GM12878 (cell line): Measurements from ENCODE around the gene PIGQ.

Experiments
- EGR1 ChIP-seq, 2 experiments: IDR thresholded peaks; 1 replicate in 1 of 2; 2 replicates in 1 of 2; pipeline ENCODE4 v1.6.1; 2011 to 2012; ENCODE audit warnings: low read depth in 2 of 2, low read length in 2 of 2, borderline replicate concordance in 1 of 2, mild to moderate bottlenecking in 1 of 2, moderate library complexity in 1 of 2
- FOS ChIP-seq: IDR thresholded peaks from 3 replicates; pipeline ENCODE4 v1.6.1; 2011; ENCODE audit warnings: borderline replicate concordance; ENCODE audit not compliant: insufficient read length; ENCODE audit errors: extremely low read depth
- MTA2 ChIP-seq: fragments of 450-650 bp; IDR thresholded peaks from 2 replicates; pipeline ENCODE4 v1.6.1; 2016; ENCODE audit warnings: low read depth, mild to moderate bottlenecking, moderate library complexity
- POLR2A ChIP-seq: IDR thresholded peaks from 2 replicates; pipeline ENCODE4 v1.6.1; 2011; ENCODE audit warnings: low read depth, mild to moderate bottlenecking, low read length
- RCOR1 ChIP-seq: conservative IDR thresholded peaks from 2 replicates; pipeline ENCODE4 v1.6.1; 2012; ENCODE audit warnings: low read depth, low read length, improper control_type of control experiment
- SIN3A ChIP-seq: IDR thresholded peaks from 2 replicates; pipeline ENCODE4 v1.6.1; 2012; ENCODE audit warnings: low read depth, low read length, improper control_type of control experiment
- SP1 ChIP-seq: IDR thresholded peaks from one replicate; pipeline ENCODE4 v1.6.1; 2011; ENCODE audit warnings: low read depth, low read length
- TBL1XR1 ChIP-seq: IDR thresholded peaks from 2 replicates; pipeline ENCODE4 v1.6.1; 2012; ENCODE audit warnings: low read depth, low read length, improper control_type of control experiment
- TF ChIP-seq, protein P1 (sequence below), 3 experiments: IDR thresholded peaks in 2 of 3; conservative IDR thresholded peaks in 1 of 3; 2 replicates each; pipeline ENCODE4 v1.5.1; 2011; ENCODE audit warnings: low read depth in 3 of 3, low read length in 3 of 3, mild to moderate bottlenecking in 3 of 3, control low read depth in 2 of 3, moderate library complexity in 2 of 3, inconsistent platforms in 1 of 3, mixed read lengths in 1 of 3; ENCODE audit not compliant: control insufficient read depth in 2 of 3, insufficient read depth in 1 of 3; ENCODE audit errors: extremely low read depth in 1 of 3
- TF ChIP-seq, protein P2 (sequence below): IDR thresholded peaks from 2 replicates; pipeline ENCODE4 v1.6.1; 2012; ENCODE audit warnings: mild to moderate bottlenecking, low read depth, low read length

DNA sequence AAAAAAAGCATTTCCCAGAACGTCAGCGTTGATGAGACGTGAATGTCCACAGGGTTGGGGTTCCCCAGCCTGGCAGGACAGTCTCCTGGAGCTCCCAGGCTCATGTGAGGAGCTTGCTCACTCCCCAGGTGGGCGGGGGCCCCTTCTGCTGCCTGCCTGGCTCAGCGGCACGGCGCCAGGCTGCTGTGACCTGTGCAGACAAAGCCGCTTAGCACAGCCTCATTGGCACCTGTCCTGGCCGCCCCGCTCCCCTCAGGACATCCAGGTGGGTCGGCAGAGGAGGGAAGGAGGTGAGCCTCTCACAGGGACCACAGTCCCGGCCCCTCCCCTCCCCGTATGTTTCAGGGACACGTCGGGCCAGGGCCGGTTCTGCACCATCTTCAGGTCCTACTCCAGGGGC is 48.1 kb downstream of the PIGQ start:
- TF ChIP-seq SP1, result no peak
- no peak for TF ChIP-seq SIN3A
- TF ChIP-seq, protein P1, sequence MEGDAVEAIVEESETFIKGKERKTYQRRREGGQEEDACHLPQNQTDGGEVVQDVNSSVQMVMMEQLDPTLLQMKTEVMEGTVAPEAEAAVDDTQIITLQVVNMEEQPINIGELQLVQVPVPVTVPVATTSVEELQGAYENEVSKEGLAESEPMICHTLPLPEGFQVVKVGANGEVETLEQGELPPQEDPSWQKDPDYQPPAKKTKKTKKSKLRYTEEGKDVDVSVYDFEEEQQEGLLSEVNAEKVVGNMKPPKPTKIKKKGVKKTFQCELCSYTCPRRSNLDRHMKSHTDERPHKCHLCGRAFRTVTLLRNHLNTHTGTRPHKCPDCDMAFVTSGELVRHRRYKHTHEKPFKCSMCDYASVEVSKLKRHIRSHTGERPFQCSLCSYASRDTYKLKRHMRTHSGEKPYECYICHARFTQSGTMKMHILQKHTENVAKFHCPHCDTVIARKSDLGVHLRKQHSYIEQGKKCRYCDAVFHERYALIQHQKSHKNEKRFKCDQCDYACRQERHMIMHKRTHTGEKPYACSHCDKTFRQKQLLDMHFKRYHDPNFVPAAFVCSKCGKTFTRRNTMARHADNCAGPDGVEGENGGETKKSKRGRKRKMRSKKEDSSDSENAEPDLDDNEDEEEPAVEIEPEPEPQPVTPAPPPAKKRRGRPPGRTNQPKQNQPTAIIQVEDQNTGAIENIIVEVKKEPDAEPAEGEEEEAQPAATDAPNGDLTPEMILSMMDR (IDR thresholded peaks at IDR 0.05 in 2 of 3, conservative IDR thresholded peaks at IDR 0.05 in 1 of 3; ENCODE audit: control insufficient read depth in 2 of 3, extremely low read depth in 1 of 3, insufficient read depth in 1 of 3, low read depth in 3 of 3, low read length in 3 of 3), result no peak
- no peak for TF ChIP-seq RCOR1
- no peak for TF ChIP-seq POLR2A
- TF ChIP-seq MTA2, result no peak
- no peak for TF ChIP-seq TBL1XR1
- TF ChIP-seq, protein P2, sequence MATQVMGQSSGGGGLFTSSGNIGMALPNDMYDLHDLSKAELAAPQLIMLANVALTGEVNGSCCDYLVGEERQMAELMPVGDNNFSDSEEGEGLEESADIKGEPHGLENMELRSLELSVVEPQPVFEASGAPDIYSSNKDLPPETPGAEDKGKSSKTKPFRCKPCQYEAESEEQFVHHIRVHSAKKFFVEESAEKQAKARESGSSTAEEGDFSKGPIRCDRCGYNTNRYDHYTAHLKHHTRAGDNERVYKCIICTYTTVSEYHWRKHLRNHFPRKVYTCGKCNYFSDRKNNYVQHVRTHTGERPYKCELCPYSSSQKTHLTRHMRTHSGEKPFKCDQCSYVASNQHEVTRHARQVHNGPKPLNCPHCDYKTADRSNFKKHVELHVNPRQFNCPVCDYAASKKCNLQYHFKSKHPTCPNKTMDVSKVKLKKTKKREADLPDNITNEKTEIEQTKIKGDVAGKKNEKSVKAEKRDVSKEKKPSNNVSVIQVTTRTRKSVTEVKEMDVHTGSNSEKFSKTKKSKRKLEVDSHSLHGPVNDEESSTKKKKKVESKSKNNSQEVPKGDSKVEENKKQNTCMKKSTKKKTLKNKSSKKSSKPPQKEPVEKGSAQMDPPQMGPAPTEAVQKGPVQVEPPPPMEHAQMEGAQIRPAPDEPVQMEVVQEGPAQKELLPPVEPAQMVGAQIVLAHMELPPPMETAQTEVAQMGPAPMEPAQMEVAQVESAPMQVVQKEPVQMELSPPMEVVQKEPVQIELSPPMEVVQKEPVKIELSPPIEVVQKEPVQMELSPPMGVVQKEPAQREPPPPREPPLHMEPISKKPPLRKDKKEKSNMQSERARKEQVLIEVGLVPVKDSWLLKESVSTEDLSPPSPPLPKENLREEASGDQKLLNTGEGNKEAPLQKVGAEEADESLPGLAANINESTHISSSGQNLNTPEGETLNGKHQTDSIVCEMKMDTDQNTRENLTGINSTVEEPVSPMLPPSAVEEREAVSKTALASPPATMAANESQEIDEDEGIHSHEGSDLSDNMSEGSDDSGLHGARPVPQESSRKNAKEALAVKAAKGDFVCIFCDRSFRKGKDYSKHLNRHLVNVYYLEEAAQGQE, result no peak
- no peak for TF ChIP-seq EGR1 (IDR thresholded peaks at IDR 0.05; ENCODE audit: borderline replicate concordance in 1 of 2, low read depth in 2 of 2, low read length in 2 of 2)
- TF ChIP-seq FOS, result no peak
